ENCODE data around the gene NPR1.

Gene NPR1

GRCh38 chr1:153728305-153729066, 50.0 kb downstream of the NPR1 start:
- peak; percentile 4 to 21 for DNase-seq

GRCh38 chr1:153730468-153730988, 52.0 kb downstream of the NPR1 start:
- DNase-seq = no peak

GRCh38 chr1:153733970-153734369, 55.5 kb downstream of the NPR1 start:
- no peak for DNase-seq

- peak in 1 of 2 donors; percentile 41 for DNase-seq
Observed at GRCh38 chr1:153734396-153735089, 56.1 kb downstream of the NPR1 start.

DNA sequence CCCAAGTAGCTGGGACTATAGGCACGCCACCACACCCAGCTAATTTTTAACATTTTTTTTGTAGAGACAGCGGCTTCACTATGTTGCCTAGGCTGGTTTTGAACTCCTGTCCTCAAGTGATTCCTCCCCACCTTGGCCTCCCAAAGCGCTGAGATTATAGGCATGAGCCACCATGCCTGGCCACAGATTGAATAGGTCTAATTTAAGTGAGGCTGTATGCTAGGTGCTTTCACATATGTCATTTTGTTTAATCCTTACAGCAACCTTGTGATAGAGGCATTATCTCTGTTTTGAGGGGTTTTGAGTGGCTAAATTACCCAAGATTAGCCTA, 56.6 kb downstream of the NPR1 start:
- DNase-seq = no peak

DNA sequence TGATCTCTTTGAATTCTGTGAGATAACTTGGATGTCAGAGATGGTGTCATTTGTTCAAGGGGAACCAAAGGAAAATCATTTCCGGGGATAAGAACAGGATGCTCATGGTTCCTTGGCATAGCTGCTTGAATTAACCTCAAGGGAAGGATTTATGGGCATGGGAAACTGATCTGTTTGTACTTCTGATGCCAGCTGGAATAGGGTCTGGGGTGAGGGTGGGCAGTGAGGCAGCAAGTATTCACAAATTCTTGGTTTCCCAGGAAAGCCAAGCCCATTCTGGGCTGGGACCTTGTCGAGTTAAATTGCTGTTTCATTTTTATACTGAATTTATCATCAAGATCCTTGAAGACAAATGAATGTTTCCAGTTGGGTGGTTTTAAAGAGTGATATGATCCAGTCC, 63.5 kb downstream of the NPR1 start:
- no peak for DNase-seq

DNA sequence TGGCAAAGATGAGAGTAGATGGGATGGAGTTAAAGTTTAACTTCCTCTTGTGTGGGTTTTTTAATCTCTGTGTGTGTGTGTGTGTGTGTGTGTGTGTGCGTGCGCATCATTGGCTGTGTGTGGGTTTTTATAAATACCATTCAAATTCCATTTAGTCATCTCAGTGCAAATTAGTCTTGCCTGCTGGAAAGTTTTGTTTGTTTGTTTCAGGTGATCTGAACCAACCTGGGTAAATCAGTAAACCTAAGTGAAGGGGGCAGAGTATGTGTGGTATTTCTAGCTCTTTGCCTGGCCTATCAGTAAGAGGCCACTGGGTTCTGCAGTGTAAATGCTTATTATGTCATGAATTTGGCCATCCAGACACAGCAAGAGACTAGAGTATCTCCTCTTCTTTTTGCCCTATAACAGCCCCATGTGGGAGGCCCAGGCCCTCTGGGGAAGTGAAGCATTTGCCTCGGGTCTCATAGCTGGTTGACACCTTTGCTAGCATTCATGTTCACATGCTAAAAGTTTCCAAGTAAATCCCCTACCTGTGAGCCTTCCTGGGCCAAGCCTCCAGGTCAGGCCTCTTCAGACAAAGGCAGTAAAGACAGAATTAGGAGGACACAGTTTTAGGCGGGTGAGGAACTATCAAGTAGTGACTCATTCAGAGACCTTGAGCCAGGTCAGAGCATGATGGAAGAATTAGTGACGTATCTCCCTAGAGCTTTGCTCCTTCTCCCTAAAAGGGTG, 64.1 kb downstream of the NPR1 start:
- DNase-seq = peak in 1 of 2 donors; percentile 5
